Suprapubic skin (tissue), 4 donors: ENCODE measurements around the gene RNPS1.

Experiments used
- POLR2A ChIP-seq, 2 donors: fragments of 450-650 bp; IDR thresholded peaks; one replicate each; pipeline ENCODE4 v1.6.1; 2017; ENCODE audit warnings: antibody characterized with exemption in 2 of 2, mild to moderate bottlenecking in 2 of 2, moderate library complexity in 2 of 2
- POLR2AphosphoS5 ChIP-seq, 3 donors: sonication (generic); formaldehyde crosslinking; IDR thresholded peaks; one replicate each; pipeline ENCODE4 v1.6.1; 2017; ENCODE audit warnings: antibody characterized with exemption in 3 of 3

GRCh38 chr16:2273484-2273883 is 5.6 kb upstream of the RNPS1 start:
- TF ChIP-seq POLR2AphosphoS5 (IDR thresholded peaks at IDR 0.05), result no peak
- TF ChIP-seq POLR2A (IDR thresholded peaks at IDR 0.05), result no peak
